Spleen (tissue), 11 donors: ENCODE measurements around the gene LTBP2. TPM values are rescaled to one million over a fixed set of nuclear protein-coding genes. Genes with fewer than 3 reads are reported as not detected.

Experiments
- DNase-seq: peaks from one replicate; pipeline ENCODE4 v3.0.0-alpha.2; 2020
- H3K27ac ChIP-seq, 8 donors: fragments of 200-600 bp; sonication (generic) in 7 of 8; 1 replicate in 4 of 8; 2 replicates in 4 of 8; pipeline versions ENCODE4 v1.5.0 to v1.8.0; 2016 to 2021; ENCODE audit warnings: inconsistent platforms in 4 of 8, mild to moderate bottlenecking in 4 of 8, moderate library complexity in 1 of 8
- H3K27me3 ChIP-seq, 7 donors: fragments of 200-600 bp; sonication (generic) in 6 of 7; replicated peaks in 1 of 7; 1 replicate in 4 of 7; 2 replicates in 3 of 7; pipeline versions ENCODE4 v1.5.0 to v1.8.0; 2016 to 2021; ENCODE audit warnings: inconsistent platforms in 3 of 7, mild to moderate bottlenecking in 1 of 7
- H3K36me3 ChIP-seq, 6 donors: fragments of 200-600 bp; sonication (generic) in 5 of 6; 1 replicate in 4 of 6; 2 replicates in 2 of 6; pipeline versions ENCODE4 v1.5.0 to v1.8.0; 2016 to 2021; ENCODE audit warnings: inconsistent platforms in 2 of 6
- H3K4me1 ChIP-seq, 6 donors: fragments of 200-600 bp; sonication (generic) in 5 of 6; 1 replicate in 3 of 6; 2 replicates in 3 of 6; pipeline versions ENCODE4 v1.5.0 to v1.8.0; 2016 to 2021; ENCODE audit warnings: inconsistent platforms in 3 of 6
- H3K4me3 ChIP-seq, 8 donors: fragments of 200-600 bp; sonication (generic) in 7 of 8; 1 replicate in 4 of 8; 2 replicates in 4 of 8; pipeline versions ENCODE4 v1.5.0 to v1.8.0; 2016 to 2021; ENCODE audit warnings: inconsistent platforms in 4 of 8, mild to moderate bottlenecking in 4 of 8, moderate library complexity in 2 of 8
- H3K9me3 ChIP-seq, 8 donors: fragments of 200-600 bp; sonication (generic) in 7 of 8; 1 replicate in 4 of 8; 2 replicates in 4 of 8; pipeline versions ENCODE4 v1.5.0 to v1.8.0; 2016 to 2021; ENCODE audit warnings: inconsistent platforms in 4 of 8
- POLR2A ChIP-seq, 3 donors: fragments of 450-650 bp; IDR thresholded peaks; one replicate each; pipeline ENCODE4 v1.5.1; 2017; ENCODE audit warnings: antibody characterized with exemption in 3 of 3, mild to moderate bottlenecking in 1 of 3
- POLR2AphosphoS5 ChIP-seq, 3 donors: sonication (generic); formaldehyde crosslinking; IDR thresholded peaks; one replicate each; pipeline ENCODE4 v1.5.1; 2017; ENCODE audit warnings: antibody characterized with exemption in 3 of 3
- WGBS, 5 donors: extraction: QIAGEN DNeasy Blood & Tissue Kit in 3 of 5; methylation state at CpG; one replicate each; pipeline versions ENCODE4 v1.1.5 to v1.1.7; 2013 to 2018; 5-methylcytosine and 5-hydroxymethylcytosine counted together
- intact Hi-C: fragments of 100-400 bp; cut with DNase I; formaldehyde crosslinking; loops from one replicate; pipeline ENCODE4 v1.15.0; 2023; ENCODE audit warnings: low total_unique reads
- polyA plus RNA-seq, 3 donors: library from polyadenylated mRNA; stranded (reverse); fragments of 200-250 nt; gene quantifications; one replicate each; pipeline ENCODE4 v1.2.1, GENCODE V29; 2013
- total RNA-seq, 7 donors: library from RNA; depleted of rRNA in 3 of 7; stranded (reverse); fragments of >200 nt in 3 of 7; fragmentation: NEBNext Ultra II Directional in 4 of 7; extraction: Animal tissue kit (Norgen Biotek cat#: 25700) in 4 of 7; gene quantifications; one replicate each; pipeline versions ENCODE4 v1.1.0 to v1.2.1, GENCODE V29; 2016 to 2021
- TF ChIP-seq, protein P1 (sequence below), 11 experiments: fragments of 200-600 bp in 7 of 11; fragments of 450-650 bp in 4 of 11; sonication (generic) in 4 of 11; IDR thresholded peaks in 8 of 11; conservative IDR thresholded peaks in 3 of 11; 1 replicate in 7 of 11; 2 replicates in 4 of 11; pipeline versions ENCODE4 v1.4.0 to v1.8.0; 2016 to 2021; ENCODE audit warnings: antibody characterized with exemption in 11 of 11, inconsistent platforms in 4 of 11, mild to moderate bottlenecking in 1 of 11
- donor health status: healthy with polysubstance abuse.
- donor health status: DM: no; HTN: no; CAD: no; lungs with moderate emphysema.
- donor health status: DM: no; HTN: no; CAD: no.
- donor health status: Bipolar disorder and iron deficiency.
- donor health status: healthy.
- donor health status: DM: no; HTN: no; CAD: no.
- donor health status: DM: yes; HTN: yes; CAD: no.

The LTBP2 gene
- total and polyA plus RNA-seq, 10 donors = 3.4 to 10.7 (median 5.6) TPM

GRCh38 chr14:74596741-74597450 is 15.1 kb downstream of the LTBP2 start:
- Histone ChIP-seq H3K27ac (no peak overlapping the region), H3K4me1 (peaks cover 10 to 26% (median 20%) of the 10 kb centered on the region in 6 donors)
- intact Hi-C loops = no loop called here

GRCh38 chr14:74595006-74595735 is 16.9 kb downstream of the LTBP2 start:
- H3K27me3 ChIP-seq = no peaks in the 10 kb centered on the region
- DNase-seq = no peak
- H3K9me3 ChIP-seq = no peaks in the 10 kb centered on the region
- H3K27ac ChIP-seq = peak overlapping the region in 1 of 8 donors; percentile 69
- TF ChIP-seq, protein P1, sequence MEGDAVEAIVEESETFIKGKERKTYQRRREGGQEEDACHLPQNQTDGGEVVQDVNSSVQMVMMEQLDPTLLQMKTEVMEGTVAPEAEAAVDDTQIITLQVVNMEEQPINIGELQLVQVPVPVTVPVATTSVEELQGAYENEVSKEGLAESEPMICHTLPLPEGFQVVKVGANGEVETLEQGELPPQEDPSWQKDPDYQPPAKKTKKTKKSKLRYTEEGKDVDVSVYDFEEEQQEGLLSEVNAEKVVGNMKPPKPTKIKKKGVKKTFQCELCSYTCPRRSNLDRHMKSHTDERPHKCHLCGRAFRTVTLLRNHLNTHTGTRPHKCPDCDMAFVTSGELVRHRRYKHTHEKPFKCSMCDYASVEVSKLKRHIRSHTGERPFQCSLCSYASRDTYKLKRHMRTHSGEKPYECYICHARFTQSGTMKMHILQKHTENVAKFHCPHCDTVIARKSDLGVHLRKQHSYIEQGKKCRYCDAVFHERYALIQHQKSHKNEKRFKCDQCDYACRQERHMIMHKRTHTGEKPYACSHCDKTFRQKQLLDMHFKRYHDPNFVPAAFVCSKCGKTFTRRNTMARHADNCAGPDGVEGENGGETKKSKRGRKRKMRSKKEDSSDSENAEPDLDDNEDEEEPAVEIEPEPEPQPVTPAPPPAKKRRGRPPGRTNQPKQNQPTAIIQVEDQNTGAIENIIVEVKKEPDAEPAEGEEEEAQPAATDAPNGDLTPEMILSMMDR (IDR thresholded peaks at IDR 0.05 in 8 of 11, conservative IDR thresholded peaks at IDR 0.05 in 3 of 11) = no peak
- TF ChIP-seq POLR2AphosphoS5 (IDR thresholded peaks at IDR 0.05) = no peak
- TF ChIP-seq POLR2A (IDR thresholded peaks at IDR 0.05) = no peak
- WGBS, 5 donors = 80 to 89% (median 84%) methylated on average over 13 to 15 of the region's 15 CpGs
- no peak overlapping the region for H3K4me3 ChIP-seq
- H3K36me3 ChIP-seq = no peaks in the 10 kb centered on the region
- intact Hi-C loops = no loop called here
- H3K4me1 ChIP-seq = peaks cover 12 to 27% (median 21%) of the 10 kb centered on the region in 6 donors

More at GRCh38 chr14:74596741-74597450, 15.1 kb downstream of the LTBP2 start:
- no peaks in the 10 kb centered on the region for H3K27me3 ChIP-seq
- DNase-seq = no peak
- WGBS, 5 donors = 73 to 86% (median 75%) methylated on average over 12 of the region's 12 CpGs
- TF ChIP-seq, protein P1 (IDR thresholded peaks at IDR 0.05 in 8 of 11, conservative IDR thresholded peaks at IDR 0.05 in 3 of 11) = no peak
- TF ChIP-seq POLR2A (IDR thresholded peaks at IDR 0.05) (no peak), POLR2AphosphoS5 (IDR thresholded peaks at IDR 0.05) (no peak)
- H3K36me3 ChIP-seq = no peaks in the 10 kb centered on the region
- no peaks in the 10 kb centered on the region for H3K9me3 ChIP-seq
- H3K4me3 ChIP-seq = no peak overlapping the region

DNA sequence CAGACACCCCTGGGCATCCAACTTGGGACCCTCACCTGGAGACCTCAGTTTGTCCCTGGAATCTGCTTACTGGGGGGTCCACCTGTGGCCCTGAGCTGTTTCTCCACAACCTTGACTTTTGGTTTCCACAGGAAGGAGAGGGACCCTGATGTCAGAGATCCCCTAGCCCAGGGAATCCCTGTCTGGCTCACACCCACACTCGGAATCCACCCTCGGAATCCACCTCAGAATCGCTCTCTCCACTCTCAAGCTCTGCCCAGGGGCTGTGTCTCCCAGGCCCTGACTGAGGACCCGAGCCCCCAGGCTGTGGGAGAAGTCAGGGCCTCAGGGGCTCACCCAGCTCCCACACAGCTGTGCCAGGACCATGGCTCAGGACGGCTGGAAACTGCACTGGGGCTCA is 17.4 kb downstream of the LTBP2 start:
- 58 to 94% (median 87%) methylated on average over 5 of the region's 5 CpGs for WGBS, 5 donors
- H3K27me3 ChIP-seq = no peaks in the 10 kb centered on the region
- H3K4me1 ChIP-seq = peaks cover 12 to 27% (median 21%) of the 10 kb centered on the region in 6 donors
- TF ChIP-seq POLR2AphosphoS5 (IDR thresholded peaks at IDR 0.05) = no peak
- TF ChIP-seq, protein P1 (IDR thresholded peaks at IDR 0.05 in 8 of 11, conservative IDR thresholded peaks at IDR 0.05 in 3 of 11) = no peak
- no peak for TF ChIP-seq POLR2A (IDR thresholded peaks at IDR 0.05)
- no peaks in the 10 kb centered on the region for H3K9me3 ChIP-seq
- peak overlapping the region in 4 of 8 donors; percentile 59 to 77 (median 68) for H3K27ac ChIP-seq
- no peak for DNase-seq
- intact Hi-C loops = no loop called here
- H3K4me3 ChIP-seq = no peak overlapping the region
- no peaks in the 10 kb centered on the region for H3K36me3 ChIP-seq

DNA sequence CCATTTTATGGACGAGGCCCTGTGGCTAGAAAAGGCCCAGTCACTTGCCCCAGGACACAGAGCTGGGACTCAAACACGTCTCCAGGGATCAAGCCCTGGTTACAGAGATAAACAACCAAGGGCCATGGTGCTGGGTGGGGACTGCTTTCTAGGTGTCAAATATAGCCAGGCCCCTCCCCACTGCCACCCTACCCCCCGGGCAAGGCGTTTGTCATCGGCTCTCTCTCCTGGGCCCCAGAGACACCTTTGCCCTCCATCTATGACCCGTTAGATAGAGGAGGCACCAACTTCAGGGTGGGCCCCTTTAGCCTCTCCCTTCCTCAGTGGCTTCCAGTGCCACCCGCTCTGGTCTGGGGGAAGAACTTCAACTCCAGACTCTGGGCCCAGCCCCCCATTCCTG is 18.0 kb downstream of the LTBP2 start:
- Histone ChIP-seq H3K36me3 (no peaks in the 10 kb centered on the region), H3K9me3 (no peaks in the 10 kb centered on the region), H3K27ac (peak overlapping the region in 7 of 8 donors; percentile 36 to 77 (median 66)), H3K4me3 (no peak overlapping the region), H3K27me3 (no peaks in the 10 kb centered on the region), H3K4me1 (peaks cover 12 to 27% (median 21%) of the 10 kb centered on the region in 6 donors)
- DNase-seq = no peak
- 75 to 91% (median 86%) methylated on average over 6 to 7 of the region's 7 CpGs for WGBS, 5 donors
- TF ChIP-seq, protein P1 (IDR thresholded peaks at IDR 0.05 in 8 of 11, conservative IDR thresholded peaks at IDR 0.05 in 3 of 11) = no peak
- TF ChIP-seq POLR2A (IDR thresholded peaks at IDR 0.05) (no peak), POLR2AphosphoS5 (IDR thresholded peaks at IDR 0.05) (no peak)
- intact Hi-C loops = no loop called here
